Smooth muscle cell (in vitro differentiated cells): ENCODE results near the gene NPIPB6. TPM values are rescaled to one million over a fixed set of nuclear protein-coding genes. Genes with fewer than 3 reads are reported as not detected.

Source experiments
- DNase-seq: peaks from one replicate; lab custom pipeline; 2025; ENCODE audit not compliant: unreplicated experiment; lab: John Stamatoyannopoulos, UW
- H2AFZ ChIP-seq: fragments of 200-600 bp; sonication (generic); 2 replicates; pipeline ENCODE4 v1.6.0; 2016; ENCODE audit warnings: antibody characterized with exemption, low read depth, mild to moderate bottlenecking
- H3F3A ChIP-seq: fragments of 200-600 bp; sonication (generic); 2 replicates; pipeline ENCODE4 v1.6.0; 2017; ENCODE audit warnings: antibody characterized with exemption, low read depth
- H3K27ac ChIP-seq: fragments of 200-600 bp; sonication (generic); 2 replicates; pipeline ENCODE4 v1.5.1; 2016; ENCODE audit warnings: low read depth, mild to moderate bottlenecking
- H3K27me3 ChIP-seq: fragments of 200-600 bp; sonication (generic); 2 replicates; pipeline ENCODE4 v1.6.1; 2016; ENCODE audit warnings: low read depth, mild to moderate bottlenecking
- H3K36me3 ChIP-seq: fragments of 200-600 bp; sonication (generic); 2 replicates; pipeline ENCODE4 v1.5.1; 2016; ENCODE audit warnings: low read depth
- H3K4me1 ChIP-seq: fragments of 200-600 bp; sonication (generic); 2 replicates; pipeline ENCODE4 v1.5.1; 2016; ENCODE audit warnings: low read depth
- H3K4me2 ChIP-seq: fragments of 200-600 bp; sonication (generic); 2 replicates; pipeline ENCODE4 v1.6.0; 2016; ENCODE audit warnings: mild to moderate bottlenecking
- H3K4me3 ChIP-seq: fragments of 200-600 bp; sonication (generic); 2 replicates; pipeline ENCODE4 v1.5.1; 2016; ENCODE audit warnings: mild to moderate bottlenecking
- H3K79me2 ChIP-seq: fragments of 200-600 bp; sonication (generic); 2 replicates; pipeline ENCODE4 v1.6.0; 2016; ENCODE audit warnings: low read depth, mild to moderate bottlenecking
- H3K9ac ChIP-seq: fragments of 200-600 bp; sonication (generic); 2 replicates; pipeline ENCODE4 v1.6.0; 2016; ENCODE audit warnings: low read depth
- H3K9me3 ChIP-seq: fragments of 200-600 bp; sonication (generic); replicated peaks from 2 replicates; pipeline ENCODE4 v1.5.1; 2016; ENCODE audit warnings: low read depth
- H4K20me1 ChIP-seq: fragments of 200-600 bp; sonication (generic); 2 replicates; pipeline ENCODE4 v1.6.0; 2016; ENCODE audit warnings: low read depth
- CTCF ChIP-seq: fragments of 200-600 bp; sonication (generic); IDR thresholded peaks from 2 replicates; pipeline ENCODE4 v1.5.1; 2017; ENCODE audit warnings: borderline replicate concordance, mild to moderate bottlenecking, antibody characterized with exemption; ENCODE audit not compliant: insufficient read depth, poor library complexity, severe bottlenecking
- WGBS: methylation state at CpG from one replicate; pipeline ENCODE4 v1.1.7; 2016; ENCODE audit warnings: low lambda C conversion rate; 5-methylcytosine and 5-hydroxymethylcytosine counted together
- polyA plus RNA-seq: library from polyadenylated mRNA; unstranded; fragments of >200 nt; fragmentation: Nextera tagmentation; extraction: Ambion mirVana; gene quantifications from 2 replicates; pipeline ENCODE4 v1.2.1, GENCODE V29; 2016
- total RNA-seq: library from RNA; depleted of rRNA; stranded (reverse); fragments of >200 nt; gene quantifications from 2 replicates; pipeline ENCODE4 v1.2.3, GENCODE V29; 2014

The NPIPB6 gene
- total and polyA plus RNA-seq, 2 experiments from 2014 or later: 0.17 to 0.22 TPM

DNA sequence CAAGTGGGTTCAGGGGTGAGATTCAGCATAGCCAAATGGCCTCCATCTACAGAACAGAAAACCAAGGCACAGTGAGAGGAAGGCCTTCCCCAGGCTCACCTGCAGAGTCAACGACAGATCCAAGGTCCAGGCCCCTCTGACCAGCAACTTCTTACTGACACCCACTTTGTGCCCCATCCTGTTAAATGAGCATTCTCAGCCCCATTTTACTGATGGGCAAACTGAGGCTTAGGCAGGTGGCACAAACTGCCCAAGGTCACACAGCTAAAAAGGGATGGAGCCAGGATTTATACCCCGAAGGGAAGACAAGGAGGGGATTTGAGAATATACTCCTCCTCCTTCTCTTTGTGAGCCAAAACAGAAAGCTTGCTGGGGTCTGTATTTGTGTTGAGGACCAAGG lies 61.7 kb downstream of the NPIPB6 start:
- H3K27ac ChIP-seq: no peak overlapping the region
- DNase-seq: no peak
- no peak overlapping the region for H3K9ac ChIP-seq
- H4K20me1 ChIP-seq: peaks cover 48% of the 10 kb centered on the region
- H3K79me2 ChIP-seq: no peaks in the 10 kb centered on the region
- H3K4me2 ChIP-seq: no peak overlapping the region
- no peaks in the 10 kb centered on the region for H3K36me3 ChIP-seq
- H2AFZ ChIP-seq: no peak overlapping the region
- H3K4me3 ChIP-seq: no peak overlapping the region
- no peaks in the 10 kb centered on the region for H3K27me3 ChIP-seq
- H3K9me3 ChIP-seq: no peaks in the 10 kb centered on the region
- H3K4me1 ChIP-seq: no peaks in the 10 kb centered on the region
- H3F3A ChIP-seq: no peaks in the 10 kb centered on the region
- no peak for TF ChIP-seq CTCF
- WGBS: 96% methylated on average over 2 of the region's 2 CpGs

- Histone ChIP-seq H4K20me1 (peaks cover 45% of the 10 kb centered on the region), H3K27ac (no peak overlapping the region), H3K9ac (no peak overlapping the region), H3K4me1 (no peaks in the 10 kb centered on the region), H3K9me3 (no peaks in the 10 kb centered on the region), H3K4me2 (no peak overlapping the region), H3K4me3 (no peak overlapping the region), H3K36me3 (no peaks in the 10 kb centered on the region), H3K79me2 (no peaks in the 10 kb centered on the region), H2AFZ (no peak overlapping the region), H3K27me3 (no peaks in the 10 kb centered on the region), H3F3A (no peaks in the 10 kb centered on the region)
- 96% methylated on average over 6 of the region's 6 CpGs for WGBS
- DNase-seq: no peak
- TF ChIP-seq CTCF: no peak
Measured at GRCh38 chr16:28301154-28301553, 62.2 kb downstream of the NPIPB6 start.

- Histone ChIP-seq H3K4me2 (no peak overlapping the region), H3K79me2 (no peaks in the 10 kb centered on the region), H3K27ac (no peak overlapping the region), H2AFZ (no peak overlapping the region), H3K9me3 (no peaks in the 10 kb centered on the region), H3K4me3 (no peak overlapping the region), H4K20me1 (peaks cover 38% of the 10 kb centered on the region), H3K27me3 (no peaks in the 10 kb centered on the region), H3F3A (no peaks in the 10 kb centered on the region), H3K9ac (no peak overlapping the region), H3K36me3 (no peaks in the 10 kb centered on the region), H3K4me1 (no peaks in the 10 kb centered on the region)
- WGBS: 96% methylated on average over 5 of the region's 5 CpGs
- no peak for DNase-seq
- no peak for TF ChIP-seq CTCF
Measured at GRCh38 chr16:28300327-28300726, 63.0 kb downstream of the NPIPB6 start.

GRCh38 chr16:28298511-28298878 lies 64.8 kb downstream of the NPIPB6 start:
- H3K9ac ChIP-seq: no peak overlapping the region
- H2AFZ ChIP-seq: no peak overlapping the region
- peaks cover 5% of the 10 kb centered on the region for H3K27me3 ChIP-seq
- H3K79me2 ChIP-seq: no peaks in the 10 kb centered on the region
- no peaks in the 10 kb centered on the region for H3K4me1 ChIP-seq
- peaks cover 37% of the 10 kb centered on the region for H4K20me1 ChIP-seq
- H3K36me3 ChIP-seq: no peaks in the 10 kb centered on the region
- 44% methylated on average over 4 of the region's 4 CpGs for whole genome bisulfite sequencing
- no peak overlapping the region for H3K27ac ChIP-seq
- H3K4me3 ChIP-seq: no peak overlapping the region
- DNase-seq: no peak
- H3K9me3 ChIP-seq: no peaks in the 10 kb centered on the region
- H3F3A ChIP-seq: no peaks in the 10 kb centered on the region
- no peak overlapping the region for H3K4me2 ChIP-seq
- TF ChIP-seq CTCF: no peak
